T-helper 1 cell treated with Interleukin-12 subunit alpha and Interleukin-12 subunit beta and Interleukin-4 antibody, amounts not matched to agents 30 μg/mL and 1 μg/mL, for 36 hours (primary cell): Measurements from ENCODE around the gene CCNL1.

Source experiments
- H3K27ac Mint-ChIP-seq: one replicate; pipeline ENCODE4 v1.8.0; 2021; ENCODE audit warnings: mild to moderate bottlenecking, mixed read lengths
- H3K27me3 Mint-ChIP-seq: one replicate; pipeline ENCODE4 v1.8.0; 2021; ENCODE audit warnings: low read depth, mixed read lengths
- H3K36me3 Mint-ChIP-seq: one replicate; pipeline ENCODE4 v1.8.0; 2021; ENCODE audit warnings: low read depth, mixed read lengths
- H3K4me1 Mint-ChIP-seq: one replicate; pipeline ENCODE4 v1.8.0; 2021; ENCODE audit warnings: low read depth, mixed read lengths
- H3K4me3 Mint-ChIP-seq: one replicate; pipeline ENCODE4 v1.8.0; 2021; ENCODE audit warnings: mild to moderate bottlenecking, moderate library complexity, mixed read lengths
- H3K9me3 Mint-ChIP-seq: one replicate; pipeline ENCODE4 v1.8.0; 2021; ENCODE audit warnings: mixed read lengths

CCNL1 gene

GRCh38 chr3:157142315-157142714, 17.6 kb downstream of the CCNL1 start:
- Mint-ChIP-seq H3K4me3 (no peak overlapping the region), H3K9me3 (no peaks in the 10 kb centered on the region), H3K36me3 (peaks cover 47% of the 10 kb centered on the region), H3K27me3 (no peaks in the 10 kb centered on the region), H3K4me1 (peaks cover 15% of the 10 kb centered on the region), H3K27ac (no peak overlapping the region)

GRCh38 chr3:157139938-157140534, 19.9 kb downstream of the CCNL1 start:
- peaks cover 29% of the 10 kb centered on the region for H3K36me3 Mint-ChIP-seq
- H3K9me3 Mint-ChIP-seq: no peaks in the 10 kb centered on the region
- no peak overlapping the region for H3K4me3 Mint-ChIP-seq
- peak overlapping the region; percentile 36 for H3K27ac Mint-ChIP-seq
- H3K27me3 Mint-ChIP-seq: no peaks in the 10 kb centered on the region
- H3K4me1 Mint-ChIP-seq: peaks cover 29% of the 10 kb centered on the region

GRCh38 chr3:157136647-157137387, 23.1 kb downstream of the CCNL1 start:
- Mint-ChIP-seq H3K9me3 (no peaks in the 10 kb centered on the region), H3K4me3 (no peak overlapping the region), H3K27me3 (no peaks in the 10 kb centered on the region), H3K36me3 (peaks cover 13% of the 10 kb centered on the region), H3K27ac (peak overlapping the region; percentile 82), H3K4me1 (peaks cover 57% of the 10 kb centered on the region)

- H3K27ac Mint-ChIP-seq: peak overlapping the region; percentile 93
- peaks cover 65% of the 10 kb centered on the region for H3K4me1 Mint-ChIP-seq
- H3K27me3 Mint-ChIP-seq: no peaks in the 10 kb centered on the region
- peak overlapping the region; percentile 46 for H3K4me3 Mint-ChIP-seq
- peaks cover 7% of the 10 kb centered on the region for H3K36me3 Mint-ChIP-seq
- H3K9me3 Mint-ChIP-seq: no peaks in the 10 kb centered on the region
These were observed 24.1 kb downstream of the CCNL1 start for GRCh38 chr3:157135671-157136396.

DNA sequence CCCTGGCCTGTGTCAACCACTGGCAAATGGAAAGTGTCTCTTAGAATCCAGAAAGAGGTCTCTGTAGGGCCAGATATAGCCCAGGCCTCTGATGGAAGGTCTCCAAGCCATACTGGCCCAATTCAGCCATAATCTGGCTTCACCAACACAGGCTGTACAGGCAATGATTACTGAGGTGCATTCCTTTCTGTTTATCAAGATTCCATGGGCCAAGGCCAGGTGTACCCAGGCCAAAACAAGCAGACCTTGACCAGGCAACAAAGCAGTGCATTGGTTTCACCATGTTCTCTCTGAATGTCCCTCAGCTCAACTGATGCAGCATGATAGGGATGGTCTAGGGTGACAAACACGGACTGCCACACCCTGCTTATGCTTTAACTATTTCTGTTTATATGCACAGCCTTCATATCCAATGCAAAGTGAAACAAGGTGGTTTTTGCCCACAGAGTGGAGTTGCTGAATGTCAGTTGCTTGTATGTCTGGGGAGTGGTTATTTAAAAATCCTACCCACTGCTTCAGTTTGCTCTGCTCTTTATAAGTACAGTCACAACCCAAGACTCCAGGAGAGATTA, 25.2 kb downstream of the CCNL1 start:
- Mint-ChIP-seq H3K9me3 (no peaks in the 10 kb centered on the region), H3K27me3 (no peaks in the 10 kb centered on the region), H3K27ac (peak overlapping the region; percentile 93), H3K36me3 (peaks cover 7% of the 10 kb centered on the region), H3K4me3 (peak overlapping the region; percentile 29), H3K4me1 (peaks cover 74% of the 10 kb centered on the region)

DNA sequence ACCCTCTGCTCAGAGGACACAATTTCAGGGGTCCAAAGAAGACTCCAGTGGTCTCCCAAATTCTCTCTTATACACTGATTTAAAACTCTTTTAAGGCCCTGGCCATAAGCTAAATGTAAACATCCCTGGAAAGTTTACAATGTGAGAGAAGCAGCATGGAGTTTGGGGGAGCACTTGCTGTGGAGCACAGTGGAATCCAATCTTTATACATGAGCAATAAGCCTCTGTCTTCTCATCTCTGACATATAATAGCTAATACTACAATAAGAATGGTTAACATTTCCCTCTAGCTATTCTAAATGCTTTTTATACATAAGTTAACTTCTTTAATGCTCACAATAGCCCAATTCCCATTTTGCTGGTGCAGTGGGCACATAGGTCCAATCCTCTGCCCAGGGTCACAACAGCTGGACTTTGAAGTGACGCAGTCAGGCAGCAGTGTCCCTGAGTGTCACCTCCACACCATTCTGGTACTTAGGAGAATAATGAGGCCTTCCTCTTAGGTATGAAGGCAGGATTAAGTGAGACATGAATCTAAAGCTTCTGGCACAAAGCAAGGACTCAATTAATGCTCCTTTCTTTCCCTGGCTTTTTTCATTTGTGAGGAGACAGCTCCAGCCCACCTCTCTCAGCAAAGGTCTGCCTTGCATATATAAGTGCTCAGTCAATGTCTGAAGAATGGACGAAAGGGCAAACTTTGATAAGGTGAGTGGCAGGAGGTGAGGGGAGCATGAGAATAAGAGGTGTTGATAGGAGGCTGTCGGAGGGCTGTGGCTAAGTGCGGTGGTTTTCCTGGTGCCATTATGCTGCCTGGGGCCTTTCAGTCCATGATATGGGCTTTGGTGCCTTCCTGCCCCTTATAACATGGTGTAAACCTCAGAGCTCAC, 26.3 kb downstream of the CCNL1 start:
- H3K4me3 Mint-ChIP-seq: peak overlapping the region; percentile 19
- H3K36me3 Mint-ChIP-seq: peaks cover 6% of the 10 kb centered on the region
- H3K4me1 Mint-ChIP-seq: peaks cover 84% of the 10 kb centered on the region
- H3K27ac Mint-ChIP-seq: peak overlapping the region; percentile 93
- H3K27me3 Mint-ChIP-seq: no peaks in the 10 kb centered on the region
- no peaks in the 10 kb centered on the region for H3K9me3 Mint-ChIP-seq

- no peaks in the 10 kb centered on the region for H3K27me3 Mint-ChIP-seq
- H3K27ac Mint-ChIP-seq: peak overlapping the region; percentile 92
- H3K4me3 Mint-ChIP-seq: peak overlapping the region; percentile 51
These were observed 27.0 kb downstream of the CCNL1 start for GRCh38 chr3:157132936-157133335.

GRCh38 chr3:157132341-157132740, 27.6 kb downstream of the CCNL1 start:
- no peaks in the 10 kb centered on the region for H3K27me3 Mint-ChIP-seq
- H3K4me1 Mint-ChIP-seq: peaks cover 94% of the 10 kb centered on the region
- no peaks in the 10 kb centered on the region for H3K36me3 Mint-ChIP-seq
- H3K9me3 Mint-ChIP-seq: no peaks in the 10 kb centered on the region
- no peak overlapping the region for H3K4me3 Mint-ChIP-seq
- H3K27ac Mint-ChIP-seq: peak overlapping the region; percentile 92

More at GRCh38 chr3:157132936-157133335, 27.0 kb downstream of the CCNL1 start:
- peaks cover under 1% of the 10 kb centered on the region for H3K36me3 Mint-ChIP-seq
- peaks cover 91% of the 10 kb centered on the region for H3K4me1 Mint-ChIP-seq
- H3K9me3 Mint-ChIP-seq: no peaks in the 10 kb centered on the region

GRCh38 chr3:157131861-157132260, 28.1 kb downstream of the CCNL1 start:
- Mint-ChIP-seq H3K27me3 (no peaks in the 10 kb centered on the region), H3K36me3 (no peaks in the 10 kb centered on the region), H3K9me3 (no peaks in the 10 kb centered on the region), H3K4me3 (peak overlapping the region; percentile 8), H3K4me1 (peaks cover 94% of the 10 kb centered on the region), H3K27ac (peak overlapping the region; percentile 92)

DNA sequence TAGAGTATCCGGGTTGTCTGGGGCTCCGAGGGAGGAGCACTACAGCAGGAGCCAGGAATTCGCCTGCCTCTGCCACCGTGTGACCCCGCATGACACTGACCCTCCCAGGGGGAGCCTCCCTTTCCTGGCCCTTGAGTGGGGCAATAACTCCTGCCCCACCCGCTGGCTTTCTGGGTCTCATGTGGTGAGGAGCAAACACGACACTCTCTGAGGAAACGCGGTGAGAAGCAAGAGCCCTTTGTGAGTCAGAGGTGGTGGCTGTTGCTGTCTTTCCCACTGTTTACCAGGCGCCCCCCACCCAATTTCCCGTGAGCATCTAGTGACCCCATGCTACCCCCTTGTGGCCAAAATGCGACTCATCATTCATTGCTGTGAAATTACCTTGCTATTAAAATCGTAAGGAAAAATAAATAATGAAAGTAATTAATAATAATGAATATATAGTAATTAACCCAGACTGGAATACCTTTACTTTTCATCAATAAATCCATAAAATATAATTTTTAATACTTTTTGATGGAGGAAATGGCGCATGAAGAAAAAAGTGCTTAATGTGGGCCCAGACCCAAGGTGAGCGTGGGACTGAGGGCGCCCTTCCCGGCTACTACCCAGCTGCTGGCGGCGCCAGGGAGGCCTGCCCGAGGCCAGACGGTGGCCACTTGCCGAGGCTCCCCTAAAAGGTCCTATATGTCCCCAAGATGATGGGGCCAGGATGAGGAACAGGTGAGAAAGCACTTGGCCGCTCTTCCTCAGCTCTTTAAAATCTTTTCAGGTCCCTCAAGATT, 29.3 kb downstream of the CCNL1 start:
- Mint-ChIP-seq H3K4me1 (peaks cover 87% of the 10 kb centered on the region), H3K27ac (peak overlapping the region; percentile 95), H3K4me3 (peak overlapping the region; percentile 55), H3K27me3 (no peaks in the 10 kb centered on the region), H3K9me3 (no peaks in the 10 kb centered on the region), H3K36me3 (no peaks in the 10 kb centered on the region)

DNA sequence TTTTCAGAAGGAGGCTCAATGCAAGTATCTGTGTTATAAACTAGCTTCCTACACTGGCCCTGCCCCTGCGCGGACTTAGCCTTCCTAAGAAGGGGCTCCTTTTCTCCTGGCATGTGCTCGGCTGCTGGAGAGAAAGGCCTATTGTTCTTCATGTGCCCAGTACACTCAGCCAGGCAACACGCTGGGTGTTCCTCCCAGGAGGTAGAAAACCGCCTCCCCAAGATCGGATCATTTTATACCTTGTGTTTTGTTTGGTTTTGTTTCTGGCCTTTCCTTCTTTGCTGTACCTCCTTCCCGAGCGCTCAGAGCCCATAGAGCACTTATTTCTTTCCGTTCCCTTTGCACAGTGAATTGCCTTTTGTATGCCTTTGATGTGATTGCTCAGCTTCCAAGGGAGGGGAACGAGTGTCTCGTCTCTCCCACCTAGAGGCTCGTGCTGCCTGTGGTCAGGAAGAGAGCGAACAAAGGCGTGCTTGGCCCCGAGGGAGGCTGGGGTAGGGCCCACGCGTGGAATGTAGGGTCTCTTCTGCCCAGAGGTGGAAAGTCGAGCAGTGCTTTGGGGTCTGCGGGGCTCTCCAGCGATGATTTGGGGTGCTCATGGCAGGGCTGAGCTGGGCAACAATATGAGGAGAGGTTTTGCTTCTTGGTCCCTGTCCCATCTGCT, 30.0 kb downstream of the CCNL1 start:
- peak overlapping the region; percentile 55 for H3K4me3 Mint-ChIP-seq
- peak overlapping the region; percentile 95 for H3K27ac Mint-ChIP-seq
- peaks cover 82% of the 10 kb centered on the region for H3K4me1 Mint-ChIP-seq
- no peaks in the 10 kb centered on the region for H3K9me3 Mint-ChIP-seq
- no peaks in the 10 kb centered on the region for H3K27me3 Mint-ChIP-seq
- H3K36me3 Mint-ChIP-seq: no peaks in the 10 kb centered on the region

DNA sequence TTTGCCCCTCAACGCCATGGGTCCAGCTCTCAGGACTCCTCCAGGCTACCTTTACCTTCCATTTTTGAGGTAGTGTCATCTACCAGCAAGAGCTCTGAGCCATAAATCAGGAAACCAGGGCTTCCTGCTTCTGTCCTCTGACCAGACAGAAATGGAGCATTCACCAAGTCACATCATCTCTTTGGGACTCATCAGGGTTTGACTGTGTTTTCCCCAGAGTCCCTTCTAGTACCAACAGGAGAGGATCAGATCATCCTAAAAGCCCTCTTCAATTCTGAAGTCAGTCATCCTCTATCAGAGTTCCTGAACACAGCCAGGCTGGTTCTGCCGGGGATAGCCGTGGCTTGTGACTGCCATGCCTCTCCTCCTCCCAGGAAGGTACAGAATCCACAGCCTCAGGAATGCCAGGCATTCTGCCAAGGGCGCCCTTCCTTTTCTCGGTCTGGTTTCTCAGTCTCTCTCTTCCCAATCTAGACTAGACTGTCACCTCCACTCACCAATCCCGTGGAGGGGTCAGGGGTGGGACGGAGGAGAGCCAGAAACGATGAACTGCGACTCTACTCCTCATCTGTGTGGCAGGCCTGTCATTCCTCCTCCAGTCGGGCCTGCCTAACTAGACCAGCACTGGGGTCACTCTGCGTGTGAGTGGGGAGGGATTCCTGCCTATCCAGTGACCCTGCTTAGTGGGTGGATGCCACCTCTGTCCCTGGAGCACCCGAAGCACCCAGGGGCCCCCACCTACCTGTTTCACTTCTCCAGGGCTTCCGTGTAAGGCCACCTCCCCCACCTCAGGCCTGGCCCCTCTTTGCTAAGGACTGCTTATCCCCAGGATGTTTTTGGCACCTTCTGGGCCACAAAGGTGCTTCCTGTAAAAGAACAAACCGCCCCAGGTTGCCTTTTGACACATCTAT, 30.9 kb downstream of the CCNL1 start:
- Mint-ChIP-seq H3K36me3 (no peaks in the 10 kb centered on the region), H3K4me3 (peak overlapping the region; percentile 55), H3K9me3 (no peaks in the 10 kb centered on the region), H3K27me3 (no peaks in the 10 kb centered on the region), H3K27ac (peak overlapping the region; percentile 95), H3K4me1 (peaks cover 77% of the 10 kb centered on the region)
